HEK293 (cell line): Measurements from ENCODE around the gene PLCH2.

Experiments used
- CTCF ChIA-PET: fragments of 350-600 bp; formaldehyde crosslinking; extraction: SDS; loops from one replicate; lab custom pipeline; 2021; ENCODE audit warnings: antibody characterized with exemption; lab: Yijun Ruan, JAX
- POLR2A ChIA-PET: fragments of 300-600 bp; formaldehyde crosslinking; extraction: SDS; loops from one replicate; lab custom pipeline; 2020; ENCODE audit warnings: antibody characterized with exemption, inconsistent platforms; lab: Yijun Ruan, JAX
- H3K27ac ChIP-seq: fragments of 200-500 bp; sonication (Bioruptor generic); 2 replicates; pipeline ENCODE4 v1.5.1; 2014; ENCODE audit warnings: low read depth, low read length, control low read depth, inconsistent platforms; ENCODE audit errors: extremely low read depth
- H3K36me3 ChIP-seq, 2 experiments: fragments of 200-500 bp in 1 of 2; sonication (Bioruptor generic) in 1 of 2; 1 replicate in 1 of 2; 2 replicates in 1 of 2; pipeline ENCODE4 v1.5.1; 2014 to 2017; ENCODE audit warnings: inconsistent platforms in 2 of 2, low read length in 2 of 2; ENCODE audit not compliant: control insufficient read depth in 2 of 2, insufficient read depth in 1 of 2
- H3K4me1 ChIP-seq: fragments of 200-500 bp; sonication (Bioruptor generic); 2 replicates; pipeline ENCODE4 v1.5.1; 2014; ENCODE audit warnings: mild to moderate bottlenecking, low read length, inconsistent platforms; ENCODE audit not compliant: control insufficient read depth, insufficient read depth
- H3K4me3 ChIP-seq: 2 replicates; pipeline ENCODE4 v1.5.1; 2011; ENCODE audit warnings: low read depth, mild to moderate bottlenecking, control low read depth, low read length, moderate library complexity
- H3K9me3 ChIP-seq: fragments of 200-500 bp; sonication (Bioruptor generic); 2 replicates; pipeline ENCODE4 v1.5.1; 2014; ENCODE audit warnings: low read depth, low read length, inconsistent platforms; ENCODE audit not compliant: control insufficient read depth, insufficient read depth
- ATF2 ChIP-seq: fragments of 450-650 bp; formaldehyde crosslinking; IDR thresholded peaks from 2 replicates; pipeline ENCODE4 v1.5.1; 2016; ENCODE audit warnings: missing biosample characterization, missing genetic modification characterization, low read depth
- EGR2 ChIP-seq: fragments of 450-650 bp; formaldehyde crosslinking; IDR thresholded peaks from 2 replicates; pipeline ENCODE4 v1.5.1; 2016; ENCODE audit warnings: low read depth, missing biosample characterization, missing genetic modification characterization
- GLIS1 ChIP-seq: fragments of 450-650 bp; formaldehyde crosslinking; IDR thresholded peaks from 2 replicates; pipeline ENCODE4 v1.5.1; 2016; ENCODE audit warnings: missing biosample characterization, missing genetic modification characterization
- GLIS2 ChIP-seq: fragments of 450-650 bp; formaldehyde crosslinking; IDR thresholded peaks from 2 replicates; pipeline ENCODE4 v1.5.1; 2016; ENCODE audit warnings: missing biosample characterization, missing genetic modification characterization
- HOXD13 ChIP-seq: sonication (generic); formaldehyde crosslinking; IDR thresholded peaks from 2 replicates; pipeline ENCODE4 v1.8.0; 2022; ENCODE audit warnings: missing genetic modification reagents, borderline replicate concordance
- KLF17 ChIP-seq: fragments of 450-650 bp; formaldehyde crosslinking; IDR thresholded peaks from 2 replicates; pipeline ENCODE4 v1.5.1; 2016; ENCODE audit warnings: missing biosample characterization, missing genetic modification characterization
- SALL2 ChIP-seq: fragments of 450-650 bp; formaldehyde crosslinking; IDR thresholded peaks from 2 replicates; pipeline ENCODE4 v1.5.0; 2017; ENCODE audit warnings: missing biosample characterization, mild to moderate bottlenecking, missing genetic modification characterization, borderline replicate concordance
- YY1 ChIP-seq: fragments of 450-650 bp; formaldehyde crosslinking; IDR thresholded peaks from 2 replicates; pipeline ENCODE4 v1.5.1; 2018; ENCODE audit warnings: missing biosample characterization, missing genetic modification characterization
- ZBTB1 ChIP-seq: fragments of 450-650 bp; formaldehyde crosslinking; IDR thresholded peaks from 2 replicates; pipeline ENCODE4 v1.5.1; 2016; ENCODE audit warnings: missing biosample characterization, missing genetic modification characterization
- ZBTB44 ChIP-seq: fragments of 450-650 bp; IDR thresholded peaks from 2 replicates; pipeline ENCODE4 v1.5.1; 2018; ENCODE audit warnings: missing biosample characterization, mild to moderate bottlenecking, missing genetic modification characterization
- ZFHX2 ChIP-seq: fragments of 450-650 bp; formaldehyde crosslinking; conservative IDR thresholded peaks from 2 replicates; pipeline ENCODE4 v1.5.1; 2016; ENCODE audit warnings: missing biosample characterization, missing genetic modification characterization
- ZIC2 ChIP-seq: fragments of 450-650 bp; formaldehyde crosslinking; IDR thresholded peaks from 2 replicates; pipeline ENCODE4 v1.5.1; 2016; ENCODE audit warnings: missing biosample characterization, missing genetic modification characterization
- ZNF133 ChIP-seq: fragments of 450-650 bp; formaldehyde crosslinking; IDR thresholded peaks from 2 replicates; pipeline ENCODE4 v1.5.1; 2016; ENCODE audit warnings: missing biosample characterization, missing genetic modification characterization
- ZNF223 ChIP-seq: fragments of 450-650 bp; formaldehyde crosslinking; IDR thresholded peaks from 2 replicates; pipeline ENCODE4 v1.5.1; 2016; ENCODE audit warnings: missing biosample characterization, missing genetic modification characterization
- ZNF274 ChIP-seq, 2 experiments: fragments of 200-500 bp in 1 of 2; fragments of 450-650 bp in 1 of 2; sonication (Bioruptor generic) in 1 of 2; formaldehyde crosslinking in 1 of 2; IDR thresholded peaks; 2 replicates each; pipeline versions ENCODE4 v1.5.1 to v1.6.1; 2014 to 2016; ENCODE audit warnings: borderline replicate concordance in 1 of 2, inconsistent platforms in 1 of 2, low read length in 1 of 2, missing biosample characterization in 1 of 2, missing genetic modification characterization in 1 of 2
- ZNF280C ChIP-seq: fragments of 450-650 bp; formaldehyde crosslinking; IDR thresholded peaks from 2 replicates; pipeline ENCODE4 v1.5.1; 2016; ENCODE audit warnings: missing biosample characterization, missing genetic modification characterization
- ZNF280D ChIP-seq: fragments of 450-650 bp; formaldehyde crosslinking; IDR thresholded peaks from 2 replicates; pipeline ENCODE4 v1.5.1; 2016; ENCODE audit warnings: missing biosample characterization, missing genetic modification characterization
- ZNF292 ChIP-seq: fragments of 450-650 bp; formaldehyde crosslinking; IDR thresholded peaks from 2 replicates; pipeline ENCODE4 v1.5.1; 2016; ENCODE audit warnings: low read depth, missing biosample characterization, missing genetic modification characterization, borderline replicate concordance
- ZNF324 ChIP-seq: fragments of 450-650 bp; formaldehyde crosslinking; IDR thresholded peaks from 2 replicates; pipeline ENCODE4 v1.5.1; 2016; ENCODE audit warnings: missing biosample characterization, missing genetic modification characterization
- ZNF341 ChIP-seq: fragments of 450-650 bp; formaldehyde crosslinking; IDR thresholded peaks from 2 replicates; pipeline ENCODE4; 2016; ENCODE audit warnings: low read depth, missing biosample characterization, missing genetic modification characterization
- ZNF544 ChIP-seq: fragments of 450-650 bp; formaldehyde crosslinking; IDR thresholded peaks from 2 replicates; pipeline ENCODE4 v1.5.0; 2017; ENCODE audit warnings: missing biosample characterization, missing genetic modification characterization
- ZNF571 ChIP-seq: fragments of 450-650 bp; formaldehyde crosslinking; IDR thresholded peaks from 2 replicates; pipeline ENCODE4 v1.5.0; 2017; ENCODE audit warnings: missing biosample characterization, missing genetic modification characterization
- ZNF580 ChIP-seq: fragments of 450-650 bp; formaldehyde crosslinking; IDR thresholded peaks from 2 replicates; pipeline ENCODE4 v1.5.1; 2016; ENCODE audit warnings: missing biosample characterization, missing genetic modification characterization

PLCH2 gene

GRCh38 chr1:2471587-2472001 is 4.5 kb upstream of the PLCH2 start (continued):
- TF ChIP-seq ZNF280D (no peak), SALL2 (tag by site-specific recombination) (no peak)

- ChIA-PET CTCF (no interaction called here), POLR2A (no interaction called here)
- Histone ChIP-seq H3K9me3 (no peaks in the 10 kb centered on the region), H3K4me1 (no peaks in the 10 kb centered on the region), H3K27ac (no peak overlapping the region), H3K4me3 (no peak overlapping the region), H3K36me3 (no peaks in the 10 kb centered on the region)
- TF ChIP-seq ZBTB1 (tag by site-specific recombination) (no peak), YY1 (tag by site-specific recombination) (no peak), ZNF274 (IDR thresholded peaks at IDR 0.05; ENCODE audit: low read length) (no peak), ZNF274 (tag by site-specific recombination; IDR thresholded peaks at IDR 0.05; ENCODE audit: borderline replicate concordance) (no peak), ZNF223 (tag by site-specific recombination) (no peak), ZNF544 (tag by site-specific recombination) (no peak), ZNF580 (tag by site-specific recombination) (no peak), HOXD13 (CRISPR knock-in tag) (no peak), ZBTB44 (tag by site-specific recombination) (no peak)
Observed at GRCh38 chr1:2472109-2472508, 4.0 kb upstream of the PLCH2 start.

GRCh38 chr1:2472561-2473177 is 3.4 kb upstream of the PLCH2 start:
- no peaks in the 10 kb centered on the region for H3K9me3 ChIP-seq
- no peak overlapping the region for H3K4me3 ChIP-seq
- no peak overlapping the region for H3K27ac ChIP-seq
- CTCF ChIA-PET = no interaction called here
- no peaks in the 10 kb centered on the region for H3K36me3 ChIP-seq
- POLR2A ChIA-PET = no interaction called here
- no peaks in the 10 kb centered on the region for H3K4me1 ChIP-seq
- TF ChIP-seq KLF17 (tag by site-specific recombination) (0 out of 2 replicates have a peak, but pooled peaks have one; percentile 28), ZNF133 (no peak), GLIS1 (tag by site-specific recombination) (peak; percentile 26; the same call in 1 of the 2 replicates), ZIC2 (tag by site-specific recombination) (peak; percentile 92), ZNF324 (tag by site-specific recombination) (no peak), ZNF571 (no peak), ZNF292 (tag by site-specific recombination) (no peak), GLIS2 (0 out of 2 replicates have a peak, but pooled peaks have one; percentile 10), ATF2 (tag by site-specific recombination) (no peak), EGR2 (tag by site-specific recombination) (peak; percentile 51), ZFHX2 (tag by site-specific recombination) (peak; percentile 75), ZNF280C (tag by site-specific recombination) (no peak), ZNF341 (tag by site-specific recombination) (peak; percentile 75)
